Kidney (tissue), 14 donors: ENCODE data around the gene RANBP3. TPM values are rescaled to one million over a fixed set of nuclear protein-coding genes. Genes with fewer than 3 reads are reported as not detected.

Experiments used
- DNase-seq, 5 donors: peaks; one replicate each; pipeline ENCODE4 v3.0.0-alpha.2; 2013 to 2020
- FAIRE-seq: peaks from 2 replicates; lab custom pipeline; 2012; peaks lifted over from hg19 to GRCh38; lab: Jason Lieb, UNC
- H3K27ac ChIP-seq, 2 donors: one replicate each; pipeline ENCODE4 v1.7.0; 2013; ENCODE audit warnings: low read depth in 2 of 2, low read length in 2 of 2, inconsistent platforms in 1 of 2
- H3K27me3 ChIP-seq: one replicate; pipeline ENCODE4 v1.7.1; 2013; ENCODE audit warnings: low read length, inconsistent platforms; ENCODE audit not compliant: control insufficient read depth, insufficient read depth
- H3K36me3 ChIP-seq, 3 donors: one replicate each; pipeline versions ENCODE4 v1.7.0 to v1.7.1; 2013; ENCODE audit warnings: low read length in 3 of 3, control low read depth in 1 of 3, inconsistent platforms in 1 of 3; ENCODE audit not compliant: insufficient read depth in 3 of 3, control insufficient read depth in 2 of 3
- H3K4me1 ChIP-seq, 3 donors: one replicate each; pipeline versions ENCODE4 v1.7.0 to v1.7.1; 2013; ENCODE audit warnings: low read length in 3 of 3, inconsistent platforms in 1 of 3, low read depth in 1 of 3; ENCODE audit not compliant: control insufficient read depth in 2 of 3, insufficient read depth in 2 of 3
- H3K4me3 ChIP-seq, 3 donors: one replicate each; pipeline versions ENCODE4 v1.7.0 to v1.8.1; 2013; ENCODE audit warnings: low read length in 3 of 3, control low read depth in 1 of 3, inconsistent platforms in 1 of 3
- H3K9ac ChIP-seq, 3 donors: one replicate each; pipeline versions ENCODE4 v1.7.0 to v1.7.1; 2013; ENCODE audit warnings: low read length in 3 of 3, control low read depth in 1 of 3, inconsistent platforms in 1 of 3
- H3K9me3 ChIP-seq, 3 donors: one replicate each; pipeline versions ENCODE4 v1.7.0 to v1.7.1; 2013; ENCODE audit warnings: low read length in 3 of 3, control low read depth in 1 of 3, inconsistent platforms in 1 of 3; ENCODE audit not compliant: control insufficient read depth in 2 of 3, insufficient read depth in 1 of 3
- intact Hi-C: fragments of 100-400 bp; cut with DNase I; formaldehyde crosslinking; loops from one replicate; pipeline ENCODE4 v1.11.1; 2022
- polyA plus RNA-seq: library from polyadenylated mRNA; stranded (reverse); fragments of 350-450 nt; fragmentation: Illumina TruSeq; extraction: RNeasy Lipid Tissue Mini Kit (QIAGEN cat#74804); gene quantifications from one replicate; pipeline ENCODE4 v1.2.3, GENCODE V29; 2014; ENCODE audit warnings: low read depth, low replicate concordance; ENCODE audit not compliant: insufficient read depth
- total RNA-seq: library from RNA; stranded (reverse); fragmentation: NEBNext Ultra II Directional; extraction: Animal tissue kit (Norgen Biotek cat#: 25700); gene quantifications from one replicate; pipeline ENCODE4 v1.2.1, GENCODE V29; 2021
- TF ChIP-seq, protein P1 (sequence below): IDR thresholded peaks from 3 replicates; pipeline ENCODE4 v1.5.1; 2012; ENCODE audit warnings: mild to moderate bottlenecking, moderate library complexity, borderline replicate concordance; ENCODE audit not compliant: insufficient read depth; ENCODE audit errors: extremely low read depth
- donor health status: control.
- donor health status: control.
- donor health status: control.
- donor health status: control.
- donor health status: control.
- donor health status: DM: yes; HTN: yes; CAD: no.
- donor health status: Normal renal cell carcinoma (clear cell type).

Gene RANBP3
- total and polyA plus RNA-seq, 2 donors from 2014 or later = 33.7 to 69.7 TPM

DNA sequence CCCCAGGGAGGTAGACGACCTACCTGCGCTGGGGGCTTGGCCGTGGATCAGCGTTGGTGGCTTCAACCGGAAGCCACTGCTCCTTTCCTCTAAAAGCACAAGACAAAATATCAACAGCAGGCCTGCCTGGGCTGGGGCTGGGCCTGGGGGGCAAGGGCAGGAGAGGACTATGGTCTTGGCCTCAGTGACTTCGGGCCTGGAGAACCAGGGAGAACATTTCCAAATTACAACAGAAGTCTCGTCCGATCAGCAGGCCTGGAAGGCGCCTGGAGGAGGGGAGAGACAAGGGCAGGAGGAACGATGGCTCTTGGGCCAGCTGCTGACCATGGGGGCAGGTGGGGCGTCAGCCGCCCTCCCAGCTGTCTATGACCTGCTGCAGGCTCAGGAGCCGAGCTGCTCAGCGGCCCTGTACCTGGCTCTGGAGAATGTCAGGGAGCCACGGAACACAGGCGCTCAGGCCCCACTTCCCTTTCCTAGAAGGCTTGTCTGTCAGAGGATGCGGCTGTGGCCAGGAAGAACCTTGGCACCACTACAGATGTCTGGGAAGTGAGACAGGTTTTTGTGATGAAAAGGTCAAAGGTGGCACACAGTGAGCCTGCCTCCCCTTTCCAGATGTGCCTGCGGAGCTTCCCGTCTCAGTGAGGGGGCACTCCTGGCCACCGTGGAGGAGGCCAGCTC lies 44.4 kb downstream of the RANBP3 start:
- Histone ChIP-seq H3K27ac (no peak overlapping the region), H3K9me3 (no peaks in the 10 kb centered on the region), H3K36me3 (peaks cover 5 to 28% (median 15%) of the 10 kb centered on the region in 3 donors), H3K27me3 (no peaks in the 10 kb centered on the region), H3K9ac (no peak overlapping the region), H3K4me1 (peaks cover 0 to 2% (median 2%) of the 10 kb centered on the region in 3 donors), H3K4me3 (no peak overlapping the region)
- intact Hi-C loops = no loop called here
- FAIRE-seq (no peak), DNase-seq (no peak)
- TF ChIP-seq, protein P1, sequence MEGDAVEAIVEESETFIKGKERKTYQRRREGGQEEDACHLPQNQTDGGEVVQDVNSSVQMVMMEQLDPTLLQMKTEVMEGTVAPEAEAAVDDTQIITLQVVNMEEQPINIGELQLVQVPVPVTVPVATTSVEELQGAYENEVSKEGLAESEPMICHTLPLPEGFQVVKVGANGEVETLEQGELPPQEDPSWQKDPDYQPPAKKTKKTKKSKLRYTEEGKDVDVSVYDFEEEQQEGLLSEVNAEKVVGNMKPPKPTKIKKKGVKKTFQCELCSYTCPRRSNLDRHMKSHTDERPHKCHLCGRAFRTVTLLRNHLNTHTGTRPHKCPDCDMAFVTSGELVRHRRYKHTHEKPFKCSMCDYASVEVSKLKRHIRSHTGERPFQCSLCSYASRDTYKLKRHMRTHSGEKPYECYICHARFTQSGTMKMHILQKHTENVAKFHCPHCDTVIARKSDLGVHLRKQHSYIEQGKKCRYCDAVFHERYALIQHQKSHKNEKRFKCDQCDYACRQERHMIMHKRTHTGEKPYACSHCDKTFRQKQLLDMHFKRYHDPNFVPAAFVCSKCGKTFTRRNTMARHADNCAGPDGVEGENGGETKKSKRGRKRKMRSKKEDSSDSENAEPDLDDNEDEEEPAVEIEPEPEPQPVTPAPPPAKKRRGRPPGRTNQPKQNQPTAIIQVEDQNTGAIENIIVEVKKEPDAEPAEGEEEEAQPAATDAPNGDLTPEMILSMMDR = no peak

DNA sequence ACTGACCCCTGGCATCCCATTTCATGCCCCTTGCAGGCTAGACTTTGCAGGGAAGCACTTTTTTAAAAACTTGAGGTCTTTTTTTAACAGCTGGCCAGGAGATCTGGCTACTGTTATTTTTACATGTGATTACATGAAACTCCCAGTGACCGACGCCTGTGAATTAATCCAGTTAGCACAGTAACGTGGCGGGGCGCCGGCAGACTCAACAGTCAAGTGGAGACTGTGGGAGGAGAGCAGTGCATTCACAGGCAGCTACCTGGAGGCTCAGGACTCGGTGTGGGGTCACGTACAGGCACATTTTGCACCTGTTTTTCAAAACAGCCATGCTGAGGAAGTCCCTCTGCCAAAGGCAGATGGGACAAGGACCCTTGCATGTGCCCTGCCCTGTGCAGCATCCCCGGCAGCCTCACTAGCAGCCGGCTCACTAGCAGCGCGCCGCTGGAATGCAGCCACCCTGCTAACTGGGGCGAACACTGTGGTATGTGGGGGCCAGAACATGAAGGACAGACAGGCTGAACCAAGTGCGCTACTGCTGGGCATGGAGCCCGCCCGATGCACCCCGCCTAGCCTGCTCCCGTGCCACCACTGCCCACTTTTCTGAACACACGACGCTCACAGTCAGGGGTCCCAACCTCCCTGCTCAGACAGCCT lies 45.2 kb downstream of the RANBP3 start:
- FAIRE-seq (no peak), DNase-seq (no peak)
- H3K9me3 ChIP-seq = no peaks in the 10 kb centered on the region
- H3K27ac ChIP-seq = no peak overlapping the region
- H3K36me3 ChIP-seq = peaks cover 7 to 30% (median 16%) of the 10 kb centered on the region in 3 donors
- intact Hi-C loops = no loop called here
- peaks cover 0 to 3% (median 2%) of the 10 kb centered on the region in 3 donors for H3K4me1 ChIP-seq
- TF ChIP-seq, protein P1 = no peak
- H3K27me3 ChIP-seq = no peaks in the 10 kb centered on the region
- H3K4me3 ChIP-seq = no peak overlapping the region
- H3K9ac ChIP-seq = no peak overlapping the region

DNA sequence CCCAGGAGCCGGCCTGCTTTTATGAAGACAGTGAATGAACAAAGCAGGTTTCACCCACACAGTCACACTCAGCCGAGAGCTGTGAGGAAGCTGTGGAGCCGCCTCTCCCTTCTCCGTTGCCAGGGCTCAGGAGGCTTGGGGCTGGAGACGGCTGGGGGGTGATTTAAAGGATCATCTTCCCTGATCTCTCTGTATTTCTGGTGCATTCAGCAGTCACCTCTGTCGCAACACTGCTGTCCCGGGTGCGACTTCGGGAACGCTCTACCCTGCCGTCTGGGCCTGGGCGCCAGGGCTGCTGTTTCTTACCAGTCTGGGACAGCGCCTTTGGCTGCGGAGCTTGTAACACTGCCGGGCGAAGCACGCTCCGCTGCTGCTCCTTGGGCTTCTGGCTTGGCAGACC lies 45.8 kb downstream of the RANBP3 start:
- H3K4me3 ChIP-seq = no peak overlapping the region
- no peaks in the 10 kb centered on the region for H3K27me3 ChIP-seq
- FAIRE-seq (no peak), DNase-seq (peak in 3 of 5 donors; percentile 56 to 62 (median 62))
- H3K9ac ChIP-seq = no peak overlapping the region
- TF ChIP-seq, protein P1 = no peak
- H3K36me3 ChIP-seq = peaks cover 7 to 36% (median 18%) of the 10 kb centered on the region in 3 donors
- intact Hi-C loops = no loop called here
- peaks cover 0 to 7% (median 2%) of the 10 kb centered on the region in 3 donors for H3K4me1 ChIP-seq
- H3K9me3 ChIP-seq = no peaks in the 10 kb centered on the region
- no peak overlapping the region for H3K27ac ChIP-seq
